ENCODE data around the gene OR5K2.

Gene OR5K2

DNA sequence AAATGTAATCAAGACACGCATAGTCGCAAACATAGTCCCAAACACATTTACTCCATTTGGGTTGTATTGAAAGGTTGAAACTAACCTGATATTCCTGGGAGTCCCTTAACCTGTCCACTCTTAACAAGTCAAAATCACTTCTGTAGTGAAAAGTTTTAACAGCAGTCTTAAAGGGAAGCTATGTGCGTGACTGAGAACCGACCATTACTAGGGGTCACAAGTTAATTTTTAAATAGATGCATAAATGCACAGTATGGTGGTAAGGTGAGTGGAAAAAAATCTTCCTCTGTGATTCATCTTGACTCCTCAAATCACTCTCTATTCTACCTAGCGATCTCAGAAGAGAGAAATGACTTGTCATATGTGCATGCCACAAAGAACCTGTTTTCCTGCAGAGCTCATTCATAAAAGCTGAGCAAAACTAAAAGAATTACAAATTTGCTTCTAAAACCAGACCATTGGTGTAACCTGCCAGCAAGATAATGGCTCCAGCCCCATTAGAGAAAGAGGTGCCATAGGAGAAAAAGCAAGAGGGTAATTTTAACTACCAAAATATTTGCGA lies 39.1 kb downstream of the OR5K2 start:
- no peak overlapping the region for H3K4me3 ChIP-seq (ENCODE audit: low read depth, low read length)
- no peaks in the 10 kb centered on the region; the same call in 1 of the 2 replicates for H3K4me1 ChIP-seq (ENCODE audit: control insufficient read depth, insufficient read depth, low read length)
- H3K27me3 ChIP-seq (ENCODE audit: control insufficient read depth, insufficient read depth, low read length) = no peaks in the 10 kb centered on the region
- no peak overlapping the region for H3K27ac ChIP-seq (ENCODE audit: low read depth, low read length)
- no peaks in the 10 kb centered on the region for H3K36me3 ChIP-seq (ENCODE audit: control insufficient read depth, insufficient read depth, low read length)
- no peak overlapping the region for H3K9ac ChIP-seq (ENCODE audit: low read length)
- no peaks in the 10 kb centered on the region for H3K9me3 ChIP-seq (ENCODE audit: control insufficient read depth, insufficient read depth, low read depth, low read length)

DNA sequence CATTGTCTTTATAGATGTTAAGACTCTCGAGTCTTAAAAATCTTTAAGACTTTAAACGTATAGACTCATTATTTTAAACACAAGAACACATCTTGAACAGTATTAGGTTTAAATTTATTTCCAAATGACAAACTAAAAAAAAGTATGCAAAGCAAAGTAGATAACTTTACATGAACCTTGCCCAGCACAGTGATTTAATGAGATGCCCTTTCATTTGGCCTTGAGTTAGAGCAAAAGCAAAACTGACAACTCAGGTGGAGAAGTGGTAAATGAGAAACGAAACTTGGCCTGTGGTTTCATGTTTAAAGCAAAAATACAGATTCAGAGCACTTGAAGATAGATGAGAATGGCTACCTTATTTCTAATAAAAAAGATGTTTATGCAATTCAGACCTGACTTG lies 42.9 kb downstream of the OR5K2 start:
- H3K4me1 ChIP-seq (ENCODE audit: control insufficient read depth, insufficient read depth, low read length) = no peaks in the 10 kb centered on the region; the same call in 1 of the 2 replicates
- H3K27ac ChIP-seq (ENCODE audit: low read depth, low read length) = no peak overlapping the region
- H3K27me3 ChIP-seq (ENCODE audit: control insufficient read depth, insufficient read depth, low read length) = no peaks in the 10 kb centered on the region
- H3K4me3 ChIP-seq (ENCODE audit: low read depth, low read length) = no peak overlapping the region
- no peak overlapping the region for H3K9ac ChIP-seq (ENCODE audit: low read length)
- H3K9me3 ChIP-seq (ENCODE audit: control insufficient read depth, insufficient read depth, low read depth, low read length) = no peaks in the 10 kb centered on the region
- no peaks in the 10 kb centered on the region for H3K36me3 ChIP-seq (ENCODE audit: control insufficient read depth, insufficient read depth, low read length)

DNA sequence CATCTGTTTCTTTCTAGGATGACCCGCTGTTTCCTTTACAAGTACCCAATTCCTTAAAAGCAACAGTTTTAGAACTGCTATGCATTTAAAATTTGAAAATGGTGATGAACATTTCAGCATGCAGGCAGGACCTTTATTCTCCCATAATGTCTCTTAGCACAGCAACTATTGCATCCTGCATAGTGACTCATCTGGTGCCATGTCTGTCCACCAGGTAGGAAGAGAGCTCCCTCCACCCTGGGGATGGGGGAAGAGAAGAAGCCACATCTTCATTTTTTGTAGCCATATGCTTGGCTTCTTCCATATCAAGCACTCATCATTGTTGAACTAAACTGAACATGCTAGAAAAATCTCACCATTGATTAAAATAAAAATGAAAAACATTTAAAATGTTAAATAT lies 44.2 kb downstream of the OR5K2 start:
- Histone ChIP-seq H3K36me3 (ENCODE audit: control insufficient read depth, insufficient read depth, low read length) (no peaks in the 10 kb centered on the region), H3K27me3 (ENCODE audit: control insufficient read depth, insufficient read depth, low read length) (no peaks in the 10 kb centered on the region), H3K4me1 (ENCODE audit: control insufficient read depth, insufficient read depth, low read length) (no peaks in the 10 kb centered on the region; the same call in 1 of the 2 replicates), H3K27ac (ENCODE audit: low read depth, low read length) (no peak overlapping the region), H3K9ac (ENCODE audit: low read length) (no peak overlapping the region), H3K4me3 (ENCODE audit: low read depth, low read length) (no peak overlapping the region), H3K9me3 (ENCODE audit: control insufficient read depth, insufficient read depth, low read depth, low read length) (no peaks in the 10 kb centered on the region)

DNA sequence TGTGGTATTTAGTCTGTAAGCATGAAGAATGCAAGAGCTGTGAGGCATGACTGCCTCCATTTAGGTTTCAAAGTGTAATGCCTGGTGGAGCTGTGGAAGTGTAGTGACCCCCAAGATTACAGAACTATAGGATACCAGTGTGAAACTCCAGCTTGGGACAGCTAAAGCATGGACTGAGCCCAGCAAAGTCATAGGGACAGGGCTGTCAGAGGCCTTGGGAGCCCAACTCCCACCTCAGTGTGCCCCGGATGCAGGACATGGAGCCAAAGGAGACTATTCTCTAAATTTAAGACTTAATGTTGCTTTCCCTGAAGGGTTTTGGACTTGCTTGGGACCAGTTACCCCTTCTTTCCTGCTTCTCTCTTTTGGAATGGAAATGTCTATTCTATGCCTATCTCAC lies 45.1 kb downstream of the OR5K2 start:
- Histone ChIP-seq H3K36me3 (ENCODE audit: control insufficient read depth, insufficient read depth, low read length) (no peaks in the 10 kb centered on the region), H3K9me3 (ENCODE audit: control insufficient read depth, insufficient read depth, low read depth, low read length) (no peaks in the 10 kb centered on the region), H3K4me3 (ENCODE audit: low read depth, low read length) (no peak overlapping the region), H3K9ac (ENCODE audit: low read length) (no peak overlapping the region), H3K27me3 (ENCODE audit: control insufficient read depth, insufficient read depth, low read length) (no peaks in the 10 kb centered on the region), H3K27ac (ENCODE audit: low read depth, low read length) (no peak overlapping the region), H3K4me1 (ENCODE audit: control insufficient read depth, insufficient read depth, low read length) (no peaks in the 10 kb centered on the region)

DNA sequence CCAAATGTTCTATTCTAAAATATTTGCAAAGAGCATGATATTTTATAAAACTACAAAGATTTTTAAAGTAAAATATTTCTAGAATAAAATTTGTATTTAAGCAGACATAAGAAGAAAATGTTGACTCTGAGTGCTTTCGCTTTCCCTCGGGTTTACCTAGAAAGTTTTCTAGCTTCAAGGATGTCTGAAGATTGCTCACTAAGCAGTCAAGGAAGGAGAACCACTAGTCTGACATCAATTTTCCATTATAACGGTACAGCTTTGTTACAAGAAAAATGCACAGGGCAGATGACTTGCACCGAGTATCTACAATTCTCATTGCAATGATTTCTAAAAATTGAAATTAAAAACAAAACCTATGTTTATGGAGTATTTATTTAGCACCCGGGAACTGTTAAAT lies 48.5 kb downstream of the OR5K2 start:
- no peak overlapping the region for H3K9ac ChIP-seq (ENCODE audit: low read length)
- H3K4me1 ChIP-seq (ENCODE audit: control insufficient read depth, insufficient read depth, low read length) = no peaks in the 10 kb centered on the region
- H3K27ac ChIP-seq (ENCODE audit: low read depth, low read length) = no peak overlapping the region
- no peaks in the 10 kb centered on the region for H3K9me3 ChIP-seq (ENCODE audit: control insufficient read depth, insufficient read depth, low read depth, low read length)
- H3K27me3 ChIP-seq (ENCODE audit: control insufficient read depth, insufficient read depth, low read length) = no peaks in the 10 kb centered on the region
- no peak overlapping the region for H3K4me3 ChIP-seq (ENCODE audit: low read depth, low read length)
- H3K36me3 ChIP-seq (ENCODE audit: control insufficient read depth, insufficient read depth, low read length) = no peaks in the 10 kb centered on the region

All from HUES6 (cell line).